HG03457 (cell line): ENCODE data around the gene TMEM145.
"Not testable (repeated sequence)": the region's sequence is repeated elsewhere in the genome, so short reads cannot be mapped to it uniquely, and the experiment has no call there.

Source experiments
- ATAC-seq: cut with Tn5 transposase; IDR thresholded peaks from one replicate; pipeline ENCODE4 v1.9.1; 2021; ENCODE audit warnings: moderate number of reproducible peaks; ENCODE audit not compliant: unreplicated experiment

TMEM145 gene

DNA sequence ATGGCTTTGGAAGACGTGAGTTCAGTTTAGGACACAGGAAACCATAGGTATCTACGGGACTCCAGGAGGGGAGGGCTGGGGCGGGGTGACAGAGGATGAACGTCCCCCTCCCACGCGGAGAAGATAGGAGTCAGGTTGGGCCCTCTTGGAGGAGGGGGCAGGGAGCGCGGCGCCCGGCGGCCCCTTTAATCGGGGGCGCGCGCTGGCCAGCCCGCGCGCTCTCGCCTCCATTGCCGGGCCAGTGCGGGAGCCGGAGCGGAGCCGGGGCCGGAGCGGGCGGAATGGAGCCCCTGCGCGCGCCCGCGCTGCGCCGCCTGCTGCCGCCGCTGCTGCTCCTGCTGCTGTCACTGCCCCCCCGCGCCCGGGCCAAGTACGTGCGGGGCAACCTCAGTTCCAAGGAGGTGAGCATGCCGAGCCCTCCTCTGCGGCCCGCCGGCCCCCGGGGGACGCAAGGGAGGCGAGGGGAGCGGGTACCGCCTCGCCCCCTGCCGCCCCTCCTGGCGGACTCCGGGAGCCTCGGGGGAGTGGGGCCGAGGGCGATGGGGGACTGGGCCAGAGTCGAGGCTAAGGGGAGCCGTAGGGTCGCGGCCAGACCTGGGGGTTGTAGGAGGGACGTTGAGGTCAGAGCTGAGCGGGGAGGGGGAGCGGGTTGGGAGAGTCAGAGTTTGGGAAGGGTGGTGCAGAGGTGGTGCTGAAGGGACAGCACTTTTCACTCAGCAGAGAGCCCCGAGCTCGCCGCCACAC is at the start of gene TMEM145:
Gene TMEM145 (plus strand): TSS at position 214 of the 744 bp plus-strand sequence. CDS start 68 bp downstream, at position 282.
- no peak for ATAC-seq

DNA sequence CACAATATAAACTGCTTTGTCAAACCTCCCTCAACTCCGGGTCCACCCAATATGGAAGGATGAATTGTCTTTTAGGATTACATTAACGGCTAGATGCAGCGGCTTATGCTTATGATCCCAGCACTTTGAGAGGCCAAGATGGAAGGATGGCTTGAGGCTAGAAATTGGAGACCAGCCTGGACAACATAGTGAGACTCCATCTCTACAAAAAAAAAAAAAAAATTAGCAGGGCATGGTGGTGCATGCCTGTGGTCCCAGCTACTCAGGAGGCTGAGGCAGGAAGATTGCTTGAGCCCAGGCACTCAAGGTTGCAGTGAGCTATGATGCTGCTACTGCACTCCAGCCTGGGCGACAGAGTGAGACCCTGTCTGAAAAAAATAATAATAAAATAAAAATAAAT is 47.0 kb upstream of the TMEM145 start:
- not testable (repeated sequence) for ATAC-seq

GRCh38 chr19:42266928-42267603 is 46.0 kb upstream of the TMEM145 start:
- not testable (repeated sequence) for ATAC-seq

DNA sequence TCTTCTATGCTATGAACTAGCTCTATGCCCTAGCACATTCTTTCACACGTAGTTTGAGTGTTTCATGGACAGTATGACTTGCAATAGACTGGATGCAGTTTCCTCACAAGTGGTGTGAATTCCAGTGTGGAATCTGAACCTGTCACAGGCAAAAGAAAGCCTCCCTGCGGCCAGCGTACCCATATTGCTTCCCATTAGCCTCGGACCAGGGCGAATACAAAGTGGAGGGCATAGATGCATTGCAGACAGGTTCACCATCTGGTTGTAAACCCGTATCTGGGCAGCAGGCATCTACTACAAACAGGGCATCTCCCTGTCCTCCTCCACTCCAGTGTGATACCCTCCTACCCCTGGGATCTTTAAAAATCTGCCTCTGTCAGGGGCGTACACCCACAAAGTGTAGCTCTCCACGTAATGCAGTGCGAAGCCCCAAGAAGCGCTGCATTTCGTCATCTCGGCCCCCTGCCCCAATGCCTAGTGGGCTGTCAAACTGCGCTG is 45.4 kb upstream of the TMEM145 start:
- ATAC-seq: no peak

DNA sequence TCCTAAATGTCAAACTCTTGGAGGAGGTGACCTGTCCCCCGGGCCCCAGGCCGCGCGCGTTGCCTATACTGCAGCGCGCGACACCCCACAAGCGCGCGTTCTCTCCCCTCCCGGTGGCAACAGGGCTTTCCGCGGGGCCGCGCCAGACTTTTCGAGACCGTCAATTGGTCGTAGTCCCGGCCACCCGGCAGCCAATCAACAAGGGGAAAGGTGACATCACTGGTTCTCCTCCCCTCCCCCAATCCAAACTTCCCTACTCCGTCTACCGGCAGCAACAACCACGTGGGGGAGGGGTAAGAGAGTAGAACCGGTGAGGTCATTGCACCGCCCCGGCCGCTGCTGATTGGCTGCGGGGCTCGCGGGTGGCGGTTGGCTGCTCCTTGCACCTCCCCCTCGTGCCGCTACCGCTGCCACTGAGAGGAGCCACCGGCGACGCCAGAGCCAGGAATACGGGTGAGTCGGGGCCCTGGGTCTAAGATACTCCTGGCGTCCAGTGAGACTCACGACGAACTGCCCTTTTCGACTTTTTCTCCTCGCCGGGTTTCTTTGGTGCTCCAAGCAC is 44.9 kb upstream of the TMEM145 start:
- peak; percentile 40 for ATAC-seq

GRCh38 chr19:42268704-42269477 is 44.2 kb upstream of the TMEM145 start, which contains the start of gene CIC:
Gene CIC (plus strand): TSS chr19:42269252. CDS start chr19:42271784, 2,532 bp downstream.
- ATAC-seq: peak; percentile 69

- ATAC-seq: no peak
These were observed 43.4 kb upstream of the TMEM145 start for GRCh38 chr19:42269478-42270345.

- no peak for ATAC-seq
These were observed 42.6 kb upstream of the TMEM145 start for GRCh38 chr19:42270346-42271044.

DNA sequence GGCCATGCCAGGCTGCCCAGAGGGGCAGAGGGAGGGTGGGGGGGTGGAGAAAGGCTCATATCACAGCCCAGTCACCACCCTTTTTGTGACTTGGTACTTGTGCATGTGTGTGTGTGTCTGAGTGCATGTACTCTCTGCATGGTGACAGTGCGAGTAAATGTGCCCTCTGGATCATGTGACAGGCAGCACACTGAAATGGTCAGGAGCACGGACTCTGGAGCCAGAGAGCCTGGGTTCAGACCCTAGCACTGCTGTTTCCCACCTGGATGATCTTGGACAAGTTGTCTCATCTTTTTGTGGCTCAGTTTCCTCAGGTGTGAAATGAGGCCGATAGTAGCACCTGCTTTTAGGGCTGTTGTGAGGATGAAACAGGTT is 42.1 kb upstream of the TMEM145 start:
- ATAC-seq: no peak

DNA sequence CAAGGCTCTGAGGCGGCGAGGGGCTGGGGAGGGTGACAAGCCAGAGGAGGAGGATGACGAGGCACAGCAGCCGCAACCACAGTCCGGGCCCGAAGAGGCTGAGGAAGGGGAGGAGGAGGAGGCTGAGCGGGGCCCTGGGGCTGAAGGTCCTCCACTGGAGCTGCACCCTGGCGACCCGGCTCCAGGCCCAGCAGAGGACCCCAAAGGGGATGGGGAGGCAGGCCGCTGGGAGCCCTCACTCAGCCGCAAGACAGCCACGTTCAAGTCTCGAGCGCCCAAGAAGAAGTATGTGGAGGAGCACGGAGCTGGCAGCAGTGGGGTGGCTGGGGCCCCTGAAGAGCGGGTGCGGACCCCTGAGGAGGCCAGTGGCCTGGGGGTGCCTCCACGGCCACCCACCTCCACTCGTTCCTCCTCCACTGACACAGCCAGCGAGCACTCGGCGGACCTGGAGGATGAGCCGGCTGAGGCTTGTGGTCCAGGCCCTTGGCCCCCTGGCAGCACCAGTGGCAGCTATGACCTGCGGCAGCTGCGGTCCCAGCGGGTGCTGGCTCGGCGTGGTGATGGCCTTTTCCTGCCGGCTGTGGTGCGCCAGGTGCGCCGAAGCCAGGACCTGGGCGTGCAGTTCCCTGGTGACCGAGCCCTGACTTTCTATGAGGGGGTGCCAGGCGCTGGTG is 41.1 kb upstream of the TMEM145 start:
- no peak for ATAC-seq

DNA sequence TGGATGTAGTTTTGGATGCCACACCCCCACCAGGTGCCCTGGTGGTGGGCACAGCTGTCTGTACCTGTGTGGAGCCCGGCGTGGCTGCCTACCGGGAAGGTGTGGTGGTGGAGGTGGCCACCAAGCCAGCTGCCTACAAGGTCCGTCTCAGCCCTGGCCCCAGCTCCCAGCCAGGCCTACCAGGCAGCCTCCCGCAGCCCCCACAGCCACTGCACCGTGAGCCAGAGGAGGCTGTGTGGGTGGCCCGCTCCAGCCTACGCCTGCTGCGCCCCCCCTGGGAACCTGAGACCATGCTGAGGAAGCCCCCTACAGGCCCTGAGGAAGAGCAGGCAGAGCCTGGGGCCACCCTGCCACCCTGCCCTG is 40.6 kb upstream of the TMEM145 start:
- ATAC-seq: no peak

- no peak for ATAC-seq
These were observed 40.1 kb upstream of the TMEM145 start for GRCh38 chr19:42272989-42273406.

GRCh38 chr19:42273407-42274064 is 39.6 kb upstream of the TMEM145 start:
- ATAC-seq: no peak

DNA sequence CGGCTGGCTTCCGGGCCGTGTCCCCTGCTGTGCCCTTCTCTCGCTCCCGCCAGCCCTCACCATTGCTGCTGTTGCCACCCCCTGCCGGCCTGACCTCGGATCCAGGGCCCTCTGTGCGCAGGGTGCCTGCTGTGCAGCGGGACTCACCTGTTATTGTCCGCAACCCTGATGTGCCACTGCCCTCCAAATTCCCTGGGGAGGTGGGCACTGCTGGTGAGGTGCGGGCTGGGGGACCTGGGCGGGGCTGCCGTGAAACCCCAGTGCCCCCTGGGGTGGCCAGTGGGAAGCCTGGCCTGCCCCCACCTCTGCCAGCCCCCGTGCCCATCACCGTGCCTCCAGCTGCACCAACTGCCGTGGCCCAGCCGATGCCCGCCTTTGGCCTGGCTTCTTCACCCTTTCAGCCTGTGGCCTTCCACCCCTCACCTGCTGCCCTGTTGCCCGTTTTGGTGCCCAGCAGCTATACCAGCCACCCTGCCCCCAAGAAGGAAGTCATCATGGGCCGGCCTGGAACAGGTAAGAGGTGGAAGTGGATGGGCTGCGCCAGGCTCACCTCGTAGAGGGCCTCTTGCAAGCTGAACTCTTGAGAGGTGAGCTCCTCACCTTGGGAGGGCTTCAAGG is 38.9 kb upstream of the TMEM145 start:
- no peak for ATAC-seq

DNA sequence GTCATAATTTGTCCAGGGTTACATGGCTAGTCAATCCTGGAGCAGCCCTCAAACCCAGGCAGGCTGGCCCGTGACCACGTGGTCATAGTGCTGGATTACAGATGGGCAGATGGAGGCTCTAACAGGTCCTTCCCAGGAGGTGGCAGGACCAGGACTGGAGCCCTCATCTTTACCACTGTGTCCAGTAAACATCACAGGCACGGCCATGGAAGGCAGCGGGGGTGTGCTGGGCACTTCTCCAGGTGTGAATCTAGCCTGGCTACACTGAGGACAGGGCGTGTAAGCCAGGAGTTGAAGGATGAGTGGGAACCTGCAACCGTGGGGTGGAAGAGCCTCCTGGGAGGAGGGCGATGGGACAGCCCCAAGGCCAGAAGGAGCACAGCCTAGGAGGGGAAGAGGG is 38.0 kb upstream of the TMEM145 start:
- no peak for ATAC-seq

- ATAC-seq: no peak
These were observed 37.6 kb upstream of the TMEM145 start for GRCh38 chr19:42275517-42275916.

GRCh38 chr19:42276284-42276683 is 36.8 kb upstream of the TMEM145 start:
- ATAC-seq: no peak

GRCh38 chr19:42276821-42277220 is 36.3 kb upstream of the TMEM145 start:
- no peak for ATAC-seq
